ENCODE data around the gene PSD4. TPM values are rescaled to one million over a fixed set of nuclear protein-coding genes. Genes with fewer than 3 reads are reported as not detected.

PSD4 gene
- total and polyA plus RNA-seq, 4 experiments from 2014 or later, result 11.9 to 101 (median 66.4) TPM

DNA sequence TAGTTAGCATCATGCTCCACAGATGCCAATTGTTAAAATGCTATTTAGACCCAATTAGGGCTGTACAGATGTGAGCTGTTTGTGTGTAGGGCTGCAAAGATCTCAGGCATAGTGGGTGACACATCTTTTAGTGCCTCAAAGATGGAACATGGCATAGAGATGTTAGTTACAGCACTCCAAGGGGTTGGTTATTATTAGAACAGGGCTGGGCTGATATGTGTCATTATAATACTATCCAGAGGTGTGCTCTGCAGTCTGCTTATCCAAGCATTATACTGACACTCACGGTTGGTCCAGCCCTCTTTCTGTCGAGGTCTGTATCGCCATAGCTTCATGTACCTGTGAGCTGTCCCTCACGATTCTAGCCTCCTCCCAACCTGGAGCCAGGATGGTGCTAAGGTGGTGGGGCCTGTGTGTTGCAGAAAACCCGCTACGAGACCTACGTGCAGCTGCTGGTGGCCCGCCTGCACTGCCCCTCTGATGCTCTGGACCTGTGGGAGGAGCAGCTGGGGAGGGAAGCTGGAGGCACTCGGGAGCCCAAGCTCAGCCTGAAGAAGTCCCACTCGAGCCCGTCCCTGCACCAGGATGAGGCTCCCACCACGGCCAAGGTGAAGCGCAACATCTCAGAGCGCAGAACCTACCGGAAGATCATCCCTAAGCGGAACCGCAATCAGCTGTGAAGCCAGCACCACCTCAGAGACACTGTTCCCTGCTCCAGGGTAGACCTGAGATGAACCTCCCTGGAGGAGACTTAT is 27.1 kb downstream of the PSD4 start:
- no peak for DNase-seq
- no peak overlapping the region for H3K4me3 ChIP-seq (ENCODE audit: low read length in 2 of 2)
- H3K27me3 Mint-ChIP-seq, result no peaks in the 10 kb centered on the region
- no peak overlapping the region for H3K4me3 Mint-ChIP-seq
- peaks cover 0 to 1% (median 0%) of the 10 kb centered on the region in 8 donors for H3K9me3 Mint-ChIP-seq
- H3K27me3 ChIP-seq (ENCODE audit: insufficient read depth, low read length), result no peaks in the 10 kb centered on the region
- H3K4me1 ChIP-seq (ENCODE audit: insufficient read depth, low read length), result peaks cover 15% of the 10 kb centered on the region
- intact Hi-C loops (cut with micrococcal nuclease), result loop anchor here (5.0 kb wide), 2 partner anchors 119 to 191 kb away; no protein-coding TSS in a partner anchor
- H3K36me3 ChIP-seq (ENCODE audit: insufficient read depth, low read length), result peaks cover 52% of the 10 kb centered on the region
- H3K9me3 ChIP-seq (ENCODE audit: control insufficient read depth in 1 of 2, low read length in 2 of 2), result no peaks in the 10 kb centered on the region
- peaks cover 16 to 34% (median 19%) of the 10 kb centered on the region in 4 donors for H3K4me1 Mint-ChIP-seq
- peak overlapping the region in 5 of 7 donors; percentile 44 to 64 (median 59) for H3K27ac Mint-ChIP-seq
- H3K27ac ChIP-seq (ENCODE audit: low read depth, low read length), result no peak overlapping the region
- ChIA-PET POLR2A (ENCODE audit: partially characterized antibody) (interaction anchor here (1.1 to 9.8 kb wide), 5 partner anchors 17 to 63 kb away, joined by 3 to 88 read pairs (median 10); partner anchors contain the start of gene PSD4), CTCF (ENCODE audit: partially characterized antibody) (interaction anchor here (0.9 to 18.2 kb wide), 8 partner anchors 24 to 189 kb away, joined by 3 to 662 read pairs (median 9); partner anchors contain the start of gene PSD4)
- peaks cover 29 to 60% of the 10 kb centered on the region in 2 donors for H3K36me3 Mint-ChIP-seq

- peaks cover 22 to 52% of the 10 kb centered on the region in 2 donors for H3K36me3 Mint-ChIP-seq
- no peaks in the 10 kb centered on the region for H3K27me3 Mint-ChIP-seq
- no peak overlapping the region for H3K27ac ChIP-seq (ENCODE audit: low read depth, low read length)
- H3K36me3 ChIP-seq (ENCODE audit: insufficient read depth, low read length), result peaks cover 44% of the 10 kb centered on the region
- H3K4me1 Mint-ChIP-seq, result peaks cover 13 to 33% (median 20%) of the 10 kb centered on the region in 4 donors
- no peak overlapping the region for H3K4me3 ChIP-seq (ENCODE audit: low read length in 2 of 2)
- no peaks in the 10 kb centered on the region for H3K9me3 Mint-ChIP-seq
- DNase-seq, result no peak
- H3K4me3 Mint-ChIP-seq, result no peak overlapping the region
- H3K27ac Mint-ChIP-seq, result peak overlapping the region in 3 of 7 donors; percentile 56 to 79 (median 59)
- H3K9me3 ChIP-seq (ENCODE audit: control insufficient read depth in 1 of 2, low read length in 2 of 2), result no peaks in the 10 kb centered on the region
- H3K27me3 ChIP-seq (ENCODE audit: insufficient read depth, low read length), result no peaks in the 10 kb centered on the region
- CTCF ChIA-PET (ENCODE audit: partially characterized antibody), result interaction anchor here (0.9 to 18.2 kb wide), 10 partner anchors 11 to 188 kb away, joined by 3 to 662 read pairs (median 14); partner anchors contain the start of gene PSD4
- POLR2A ChIA-PET (ENCODE audit: partially characterized antibody), result interaction anchor here (1.1 to 9.8 kb wide), 5 partner anchors 18 to 64 kb away, joined by 3 to 88 read pairs (median 10); partner anchors contain the start of gene PSD4
- intact Hi-C loops (cut with micrococcal nuclease), result loop anchor here (5.0 kb wide), 2 partner anchors 119 to 191 kb away; no protein-coding TSS in a partner anchor
- H3K4me1 ChIP-seq (ENCODE audit: insufficient read depth, low read length), result peaks cover 9% of the 10 kb centered on the region
These were observed 27.9 kb downstream of the PSD4 start for GRCh38 chr2:113201496-113202304.

GRCh38 chr2:113202305-113203216 is 28.8 kb downstream of the PSD4 start:
- H3K9me3 Mint-ChIP-seq, result no peaks in the 10 kb centered on the region
- no peaks in the 10 kb centered on the region for H3K9me3 ChIP-seq (ENCODE audit: control insufficient read depth in 1 of 2, low read length in 2 of 2)
- peaks cover 9 to 28% (median 20%) of the 10 kb centered on the region in 4 donors for H3K4me1 Mint-ChIP-seq
- no peak overlapping the region for H3K4me3 ChIP-seq (ENCODE audit: low read length in 2 of 2)
- H3K36me3 Mint-ChIP-seq, result peaks cover 14 to 44% of the 10 kb centered on the region in 2 donors
- peaks cover 12% of the 10 kb centered on the region for H3K4me1 ChIP-seq (ENCODE audit: insufficient read depth, low read length)
- peaks cover 35% of the 10 kb centered on the region for H3K36me3 ChIP-seq (ENCODE audit: insufficient read depth, low read length)
- intact Hi-C loops (cut with micrococcal nuclease), result loop anchor here (5.0 kb wide), 2 partner anchors 120 to 190 kb away; no protein-coding TSS in a partner anchor
- H3K4me3 Mint-ChIP-seq, result no peak overlapping the region
- H3K27ac Mint-ChIP-seq, result peak overlapping the region in 5 of 7 donors; percentile 5 to 90 (median 47)
- ChIA-PET POLR2A (ENCODE audit: partially characterized antibody) (interaction anchor here (1.0 to 9.8 kb wide), 7 partner anchors 22 to 168 kb away, joined by 3 to 88 read pairs (median 10); partner anchors contain the start of gene PSD4), CTCF (ENCODE audit: partially characterized antibody) (interaction anchor here (0.7 to 18.2 kb wide), 18 partner anchors 10 to 238 kb away, joined by 3 to 662 read pairs (median 11); partner anchors contain the start of gene PSD4)
- H3K27me3 ChIP-seq (ENCODE audit: insufficient read depth, low read length), result no peaks in the 10 kb centered on the region
- H3K27me3 Mint-ChIP-seq, result no peaks in the 10 kb centered on the region
- DNase-seq, result no peak
- no peak overlapping the region for H3K27ac ChIP-seq (ENCODE audit: low read depth, low read length)

DNA sequence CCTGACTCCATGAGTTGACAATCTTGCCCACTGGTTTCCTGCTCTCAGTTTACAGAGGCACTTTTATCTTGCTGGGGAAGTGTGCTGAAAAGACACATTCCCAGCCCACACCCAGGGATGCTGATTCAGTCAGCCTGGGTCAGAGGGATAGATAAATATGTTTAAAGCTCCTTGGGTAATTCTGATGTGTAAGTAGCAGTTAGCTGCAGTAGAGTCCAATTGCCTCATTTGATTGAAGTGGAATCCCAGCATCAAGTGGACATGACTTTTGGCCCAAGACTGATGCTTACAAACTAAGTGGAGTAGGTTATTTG is 29.4 kb downstream of the PSD4 start:
- intact Hi-C loops (cut with micrococcal nuclease), result loop anchor here (5.0 kb wide), 2 partner anchors 121 to 189 kb away; no protein-coding TSS in a partner anchor
- CTCF ChIA-PET (ENCODE audit: partially characterized antibody), result interaction anchor here (0.7 to 18.2 kb wide), 19 partner anchors 14 to 237 kb away, joined by 3 to 662 read pairs (median 12); partner anchors contain the start of gene PSD4
- H3K9me3 Mint-ChIP-seq, result no peaks in the 10 kb centered on the region
- peaks cover 9 to 31% (median 20%) of the 10 kb centered on the region in 4 donors for H3K4me1 Mint-ChIP-seq
- Histone ChIP-seq H3K4me3 (ENCODE audit: low read length in 2 of 2) (no peak overlapping the region), H3K9me3 (ENCODE audit: control insufficient read depth in 1 of 2, low read length in 2 of 2) (no peaks in the 10 kb centered on the region), H3K4me1 (ENCODE audit: insufficient read depth, low read length) (peaks cover 12% of the 10 kb centered on the region), H3K36me3 (ENCODE audit: insufficient read depth, low read length) (peaks cover 29% of the 10 kb centered on the region), H3K27me3 (ENCODE audit: insufficient read depth, low read length) (no peaks in the 10 kb centered on the region), H3K27ac (ENCODE audit: low read depth, low read length) (no peak overlapping the region)
- DNase-seq, result no peak
- peaks cover 14 to 39% of the 10 kb centered on the region in 2 donors for H3K36me3 Mint-ChIP-seq
- no peak overlapping the region for H3K4me3 Mint-ChIP-seq
- no peaks in the 10 kb centered on the region for H3K27me3 Mint-ChIP-seq
- POLR2A ChIA-PET (ENCODE audit: partially characterized antibody), result interaction anchor here (1.0 to 9.8 kb wide), 6 partner anchors 22 to 167 kb away, joined by 3 to 88 read pairs (median 8); partner anchors contain the start of gene PSD4
- H3K27ac Mint-ChIP-seq, result peak overlapping the region in 5 of 7 donors; percentile 5 to 90 (median 41)

- DNase-seq, result peak; percentile 73 to 77 (median 75)
- Histone ChIP-seq H3K27ac (ENCODE audit: low read depth, low read length) (peak overlapping the region; percentile 35), H3K4me1 (ENCODE audit: insufficient read depth, low read length) (peaks cover 12% of the 10 kb centered on the region), H3K4me3 (ENCODE audit: low read length in 2 of 2) (no peak overlapping the region), H3K36me3 (ENCODE audit: insufficient read depth, low read length) (peaks cover 23% of the 10 kb centered on the region), H3K9me3 (ENCODE audit: control insufficient read depth in 1 of 2, low read length in 2 of 2) (no peaks in the 10 kb centered on the region), H3K27me3 (ENCODE audit: insufficient read depth, low read length) (no peaks in the 10 kb centered on the region)
- H3K9me3 Mint-ChIP-seq, result no peaks in the 10 kb centered on the region
- H3K36me3 Mint-ChIP-seq, result peaks cover 14 to 37% of the 10 kb centered on the region in 2 donors
- peaks cover 9 to 32% (median 20%) of the 10 kb centered on the region in 4 donors for H3K4me1 Mint-ChIP-seq
- no peaks in the 10 kb centered on the region for H3K27me3 Mint-ChIP-seq
- CTCF ChIA-PET (ENCODE audit: partially characterized antibody), result interaction anchor here (0.7 to 18.2 kb wide), 33 partner anchors 11 to 236 kb away, joined by 3 to 662 read pairs (median 6); partner anchors contain the start of gene PSD4
- H3K4me3 Mint-ChIP-seq, result peak overlapping the region in 3 of 8 donors; percentile 27 to 63 (median 49)
- intact Hi-C loops (cut with micrococcal nuclease), result loop anchor here (1.0 to 5.0 kb wide), 6 partner anchors 31 to 188 kb away; no protein-coding TSS in a partner anchor
- H3K27ac Mint-ChIP-seq, result peak overlapping the region; percentile 80 to 91 (median 85)
- POLR2A ChIA-PET (ENCODE audit: partially characterized antibody), result interaction anchor here (1.0 to 9.8 kb wide), 13 partner anchors 13 to 186 kb away, joined by 3 to 88 read pairs (median 5); partner anchors contain the start of gene PSD4
These were observed 30.2 kb downstream of the PSD4 start for GRCh38 chr2:113203901-113204519.

Data from CD4-positive, alpha-beta memory T cell (primary cell).